B cell (primary cell): ENCODE results near the gene SERPINA9. TPM values are rescaled to one million over a fixed set of nuclear protein-coding genes. Genes with fewer than 3 reads are reported as not detected.

Experiments used
- ATAC-seq: fragments of 200-7000 bp; cut with Tn5 transposase; one replicate; pipeline ENCODE4 v1.10.0; 2021; ENCODE audit warnings: low read depth, mild to moderate bottlenecking, moderate number of reproducible peaks, moderate library complexity
- CTCF ChIA-PET: fragments of 350-600 bp; sonication (Branson Sonifier 250); formaldehyde crosslinking; loops from one replicate; lab custom pipeline; 2021; ENCODE audit warnings: antibody characterized with exemption, inconsistent platforms; lab: Charles Lee
- POLR2A ChIA-PET: fragments of 350-600 bp; sonication (Branson Sonifier 250); formaldehyde crosslinking; loops from one replicate; lab custom pipeline; 2021; ENCODE audit warnings: antibody characterized with exemption; lab: Charles Lee
- DNase-seq: peaks from one replicate; pipeline ENCODE4 v3.0.0; 2013
- H2AFZ ChIP-seq: 2 replicates; pipeline ENCODE4 v1.6.1; 2012; ENCODE audit warnings: mild to moderate bottlenecking, low read depth, low read length; ENCODE audit not compliant: insufficient read depth, poor library complexity, severe bottlenecking
- H3K27ac ChIP-seq, 2 donors: 1 replicate in 1 of 2; 2 replicates in 1 of 2; pipeline ENCODE4 v1.5.1; 2012 to 2013; ENCODE audit warnings: low read length in 2 of 2, mild to moderate bottlenecking in 2 of 2, moderate library complexity in 1 of 2
- H3K27me3 ChIP-seq, 4 experiments: fragments of 200-600 bp in 1 of 4; sonication (generic) in 1 of 4; replicated peaks in 1 of 4; 1 replicate in 2 of 4; 2 replicates in 2 of 4; pipeline versions ENCODE4 v1.6.1 to v1.7.0; 2013 to 2016; ENCODE audit warnings: low read length in 3 of 4, mild to moderate bottlenecking in 2 of 4, mixed read lengths in 1 of 4, moderate library complexity in 1 of 4; ENCODE audit not compliant: insufficient read depth in 4 of 4, control insufficient read depth in 3 of 4; ENCODE audit errors: control extremely low read depth in 1 of 4
- H3K36me3 ChIP-seq, 2 experiments: replicated peaks in 1 of 2; 1 replicate in 1 of 2; 2 replicates in 1 of 2; pipeline versions ENCODE4 v1.6.1 to v1.7.1; 2013; ENCODE audit warnings: low read length in 1 of 2; ENCODE audit not compliant: insufficient read depth in 2 of 2, control insufficient read depth in 1 of 2; ENCODE audit errors: control extremely low read depth in 1 of 2, extremely low read depth in 1 of 2
- H3K4me1 ChIP-seq, 2 donors: fragments of 200-600 bp in 1 of 2; sonication (generic) in 1 of 2; 1 replicate in 1 of 2; 2 replicates in 1 of 2; pipeline versions ENCODE4 v1.5.1 to v1.6.1; 2013 to 2017; ENCODE audit warnings: low read length in 2 of 2; ENCODE audit not compliant: control insufficient read depth in 2 of 2, insufficient read depth in 2 of 2
- H3K4me2 ChIP-seq: replicated peaks from 2 replicates; pipeline ENCODE3; 2012; ENCODE audit warnings: mild to moderate bottlenecking, low read depth, low read length; ENCODE audit not compliant: poor library complexity, severe bottlenecking
- H3K4me3 ChIP-seq, 5 experiments: fragments of 200-600 bp in 1 of 5; sonication (generic) in 1 of 5; 1 replicate in 3 of 5; 2 replicates in 2 of 5; pipeline versions ENCODE4 v1.5.1 to v1.7.0; 2011 to 2016; ENCODE audit warnings: low read length in 4 of 5, mild to moderate bottlenecking in 4 of 5, low read depth in 2 of 5, control low read depth in 1 of 5, moderate library complexity in 1 of 5; ENCODE audit not compliant: insufficient read depth in 1 of 5; ENCODE audit errors: control extremely low read depth in 1 of 5, extremely low read depth in 1 of 5
- H3K79me2 ChIP-seq: fragments of 200-600 bp; sonication (generic); one replicate; pipeline ENCODE4 v1.6.0; 2016; ENCODE audit warnings: low read length; ENCODE audit not compliant: control insufficient read depth, insufficient read depth
- H3K9ac ChIP-seq: fragments of 200-600 bp; sonication (generic); 2 replicates; pipeline ENCODE4 v1.6.1; 2017; ENCODE audit warnings: mild to moderate bottlenecking, low read length, moderate library complexity
- H3K9me3 ChIP-seq, 3 donors: one replicate each; pipeline versions ENCODE4 v1.6.1 to v1.7.1; 2013; ENCODE audit warnings: low read length in 2 of 3; ENCODE audit not compliant: control insufficient read depth in 2 of 3, insufficient read depth in 1 of 3; ENCODE audit errors: control extremely low read depth in 1 of 3
- H4K20me1 ChIP-seq: 2 replicates; pipeline ENCODE4 v1.6.0; 2012; ENCODE audit warnings: mild to moderate bottlenecking, low read length; ENCODE audit not compliant: insufficient read depth, control insufficient read depth, poor library complexity, severe bottlenecking
- H3K27ac Mint-ChIP-seq: one replicate; pipeline ENCODE4 v1.8.0; 2021; ENCODE audit warnings: mixed read lengths
- H3K27me3 Mint-ChIP-seq: one replicate; pipeline ENCODE4 v1.8.0; 2021; ENCODE audit warnings: mixed read lengths
- H3K4me1 Mint-ChIP-seq: one replicate; pipeline ENCODE4 v1.8.0; 2021; ENCODE audit warnings: mixed read lengths
- H3K4me3 Mint-ChIP-seq: one replicate; pipeline ENCODE4 v1.8.0; 2021; ENCODE audit warnings: mixed read lengths
- H3K9me3 Mint-ChIP-seq: one replicate; pipeline ENCODE4 v1.8.0; 2022; ENCODE audit warnings: mixed read lengths; ENCODE audit not compliant: insufficient read depth
- CTCF ChIP-seq: fragments of 200-600 bp; IDR thresholded peaks from one replicate; pipeline ENCODE4 v1.8.0; 2022; ENCODE audit warnings: antibody characterized with exemption, mild to moderate bottlenecking
- EZH2 ChIP-seq: IDR thresholded peaks from 2 replicates; pipeline ENCODE4 v1.6.1; 2012; ENCODE audit warnings: borderline replicate concordance, low read depth, mild to moderate bottlenecking, moderate library complexity, low read length; ENCODE audit not compliant: insufficient read depth, poor library complexity, severe bottlenecking
- WGBS: methylation state at CpG from one replicate; pipeline ENCODE4 v1.1.5; 2013; ENCODE audit warnings: missing lambda C conversion rate; ENCODE audit not compliant: insufficient coverage; 5-methylcytosine and 5-hydroxymethylcytosine counted together
- intact Hi-C: fragments of 100-400 bp; cut with micrococcal nuclease; formaldehyde crosslinking; loops from one replicate; pipeline ENCODE4 v1.10.0; 2022
- polyA plus RNA-seq: library from polyadenylated mRNA; depleted of rRNA; stranded (reverse); fragments of >200 nt; gene quantifications from 2 replicates; pipeline ENCODE4 v1.2.3, GENCODE V29; 2012
- total RNA-seq, 2 donors: library from RNA; stranded (reverse); fragments of 120-200 nt in 1 of 2; gene quantifications; 1 replicate in 1 of 2; 2 replicates in 1 of 2; pipeline versions ENCODE4 v1.2.3 to v1.2.4, GENCODE V29; 2013 to 2022

Gene SERPINA9
- total and polyA plus RNA-seq, 2 donors (not counting 1 experiment from before 2014, with no cell fraction given): 0.74 TPM; not detected in 1

GRCh38 chr14:94491511-94491910 lies 15.5 kb upstream of the SERPINA9 start:
- TF ChIP-seq EZH2 (no peak), CTCF (no peak)
- Histone ChIP-seq H3K27me3 (peaks cover 0 to 7% (median 3%) of the 10 kb centered on the region in 4 experiments), H3K4me3 (no peak overlapping the region), H3K36me3 (no peaks in the 10 kb centered on the region), H3K9me3 (peaks cover 0 to 3% (median 0%) of the 10 kb centered on the region in 3 donors), H3K4me2 (no peak overlapping the region), H3K4me1 (peaks cover 0 to under 1% of the 10 kb centered on the region in 2 donors), H3K79me2 (no peaks in the 10 kb centered on the region), H3K27ac (no peak overlapping the region), H4K20me1 (no peaks in the 10 kb centered on the region), H2AFZ (no peak overlapping the region), H3K9ac (no peak overlapping the region)
- ATAC-seq (no peak), DNase-seq (no peak)
- ChIA-PET CTCF (interaction anchor here (1.4 kb wide), 1 partner anchor 58 kb away, joined by 4 read pairs; no protein-coding TSS in a partner anchor), POLR2A (no interaction called here)
- 54% methylated on average over 4 of the region's 4 CpGs for WGBS
- Mint-ChIP-seq H3K27ac (no peak overlapping the region), H3K4me3 (no peak overlapping the region), H3K4me1 (peaks cover under 1% of the 10 kb centered on the region), H3K9me3 (no peaks in the 10 kb centered on the region), H3K27me3 (peaks cover 15% of the 10 kb centered on the region)
- intact Hi-C loops: no loop called here

GRCh38 chr14:94489336-94489735 lies 13.3 kb upstream of the SERPINA9 start:
- CTCF ChIA-PET: interaction anchor here (7.3 kb wide), 1 partner anchor 56 kb away, joined by 73 read pairs; no protein-coding TSS in a partner anchor
- Mint-ChIP-seq H3K27ac (no peak overlapping the region), H3K27me3 (peaks cover 26% of the 10 kb centered on the region), H3K4me3 (no peak overlapping the region), H3K9me3 (no peaks in the 10 kb centered on the region), H3K4me1 (peaks cover 13% of the 10 kb centered on the region)
- peaks cover 0 to 14% (median 4%) of the 10 kb centered on the region in 4 experiments for H3K27me3 ChIP-seq
- no peak overlapping the region for H3K4me2 ChIP-seq
- TF ChIP-seq CTCF: no peak
- no peak for TF ChIP-seq EZH2
- no peaks in the 10 kb centered on the region for H3K36me3 ChIP-seq
- no peak overlapping the region for H3K9ac ChIP-seq
- no peak overlapping the region for H2AFZ ChIP-seq
- H3K4me1 ChIP-seq: peaks cover 0 to 11% of the 10 kb centered on the region in 2 donors
- DNase-seq: no peak
- H3K27ac ChIP-seq: no peak overlapping the region
- H3K4me3 ChIP-seq: no peak overlapping the region
- H3K9me3 ChIP-seq: peaks cover 0 to 12% (median 0%) of the 10 kb centered on the region in 3 donors
- no peaks in the 10 kb centered on the region for H4K20me1 ChIP-seq
- POLR2A ChIA-PET: no interaction called here
- no peaks in the 10 kb centered on the region for H3K79me2 ChIP-seq
- intact Hi-C loops: loop anchor here (10.0 kb wide), 1 partner anchor 145 kb away; no protein-coding TSS in a partner anchor
- 71% methylated on average over 11 of the region's 11 CpGs for WGBS
- no peak for ATAC-seq
